DND-41 (cell line): ENCODE data around the gene AGPAT4.

Experiments used
- ATAC-seq: fragments of 200-7000 bp; cut with Tn5 transposase; 3 replicates; pipeline ENCODE4 v1.9.1; 2021; ENCODE audit warnings: low read depth; ENCODE audit not compliant: insufficient read depth
- DNase-seq: peaks from one replicate; pipeline ENCODE4 v3.0.0-alpha.2; 2020
- H2AFZ ChIP-seq: 2 replicates; pipeline ENCODE4 v1.6.0; 2012; ENCODE audit warnings: low read depth, low read length
- H3K27ac ChIP-seq: 2 replicates; pipeline ENCODE4 v1.5.1; 2012; ENCODE audit warnings: low read length, inconsistent platforms
- H3K27me3 ChIP-seq: fragments of 200-600 bp; sonication (generic); 2 replicates; pipeline ENCODE4 v1.6.0; 2012; ENCODE audit warnings: low read length, mild to moderate bottlenecking, inconsistent platforms; ENCODE audit not compliant: insufficient read depth, poor library complexity
- H3K36me3 ChIP-seq: 2 replicates; pipeline ENCODE4 v1.5.1; 2012; ENCODE audit warnings: low read length, inconsistent platforms; ENCODE audit not compliant: insufficient read depth
- H3K4me1 ChIP-seq: 2 replicates; pipeline ENCODE4 v1.5.1; 2012; ENCODE audit warnings: mild to moderate bottlenecking, low read length; ENCODE audit not compliant: insufficient read depth
- H3K4me2 ChIP-seq: 2 replicates; pipeline ENCODE4 v1.6.0; 2012; ENCODE audit warnings: mild to moderate bottlenecking, moderate library complexity, low read length, inconsistent platforms; ENCODE audit not compliant: insufficient read depth
- H3K4me3 ChIP-seq, 2 experiments: fragments of 200-600 bp in 1 of 2; shearing (Covaris generic) in 1 of 2; 2 replicates each; pipeline ENCODE4 v1.5.1; 2012 to 2016; ENCODE audit warnings: inconsistent platforms in 2 of 2, low read length in 2 of 2, mild to moderate bottlenecking in 2 of 2, low read depth in 1 of 2, moderate library complexity in 1 of 2
- H3K79me2 ChIP-seq: 2 replicates; pipeline ENCODE4 v1.6.0; 2012; ENCODE audit warnings: low read length, inconsistent platforms; ENCODE audit not compliant: insufficient read depth
- H3K9ac ChIP-seq: 2 replicates; pipeline ENCODE4 v1.6.0; 2012; ENCODE audit warnings: low read depth, mild to moderate bottlenecking, inconsistent platforms, low read length, moderate library complexity
- H3K9me3 ChIP-seq: 2 replicates; pipeline ENCODE4 v1.5.1; 2012; ENCODE audit warnings: low read length, moderate library complexity, mild to moderate bottlenecking, inconsistent platforms; ENCODE audit not compliant: insufficient read depth, severe bottlenecking
- H4K20me1 ChIP-seq: 2 replicates; pipeline ENCODE4 v1.6.0; 2012; ENCODE audit warnings: low read length; ENCODE audit not compliant: insufficient read depth
- EZH2 ChIP-seq: IDR thresholded peaks from 3 replicates; pipeline ENCODE4 v1.6.1; 2012; ENCODE audit warnings: borderline replicate concordance, low read depth, mild to moderate bottlenecking, moderate library complexity, low read length, inconsistent platforms; ENCODE audit not compliant: severe bottlenecking
- TF ChIP-seq, protein P1 (sequence below): IDR thresholded peaks from 2 replicates; pipeline ENCODE4 v1.5.1; 2012; ENCODE audit warnings: borderline replicate concordance, low read length, moderate library complexity, mild to moderate bottlenecking; ENCODE audit not compliant: poor library complexity, severe bottlenecking; ENCODE audit errors: extremely low read depth

The AGPAT4 gene

GRCh38 chr6:161140554-161140875 is 133.3 kb downstream of the AGPAT4 start:
- Histone ChIP-seq H3K9ac (no peak overlapping the region), H2AFZ (no peak overlapping the region), H3K4me2 (no peak overlapping the region), H3K36me3 (0 out of 2 replicates have a peak, but pooled peaks cover 3% of the 10 kb centered on the region), H3K27me3 (no peaks in the 10 kb centered on the region), H4K20me1 (no peaks in the 10 kb centered on the region), H3K4me3 (no peak overlapping the region), H3K79me2 (no peaks in the 10 kb centered on the region), H3K27ac (no peak overlapping the region), H3K9me3 (no peaks in the 10 kb centered on the region), H3K4me1 (no peaks in the 10 kb centered on the region)
- no peak for ATAC-seq
- DNase-seq = no peak
- TF ChIP-seq EZH2 = no peak
- TF ChIP-seq, protein P1, sequence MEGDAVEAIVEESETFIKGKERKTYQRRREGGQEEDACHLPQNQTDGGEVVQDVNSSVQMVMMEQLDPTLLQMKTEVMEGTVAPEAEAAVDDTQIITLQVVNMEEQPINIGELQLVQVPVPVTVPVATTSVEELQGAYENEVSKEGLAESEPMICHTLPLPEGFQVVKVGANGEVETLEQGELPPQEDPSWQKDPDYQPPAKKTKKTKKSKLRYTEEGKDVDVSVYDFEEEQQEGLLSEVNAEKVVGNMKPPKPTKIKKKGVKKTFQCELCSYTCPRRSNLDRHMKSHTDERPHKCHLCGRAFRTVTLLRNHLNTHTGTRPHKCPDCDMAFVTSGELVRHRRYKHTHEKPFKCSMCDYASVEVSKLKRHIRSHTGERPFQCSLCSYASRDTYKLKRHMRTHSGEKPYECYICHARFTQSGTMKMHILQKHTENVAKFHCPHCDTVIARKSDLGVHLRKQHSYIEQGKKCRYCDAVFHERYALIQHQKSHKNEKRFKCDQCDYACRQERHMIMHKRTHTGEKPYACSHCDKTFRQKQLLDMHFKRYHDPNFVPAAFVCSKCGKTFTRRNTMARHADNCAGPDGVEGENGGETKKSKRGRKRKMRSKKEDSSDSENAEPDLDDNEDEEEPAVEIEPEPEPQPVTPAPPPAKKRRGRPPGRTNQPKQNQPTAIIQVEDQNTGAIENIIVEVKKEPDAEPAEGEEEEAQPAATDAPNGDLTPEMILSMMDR = no peak

DNA sequence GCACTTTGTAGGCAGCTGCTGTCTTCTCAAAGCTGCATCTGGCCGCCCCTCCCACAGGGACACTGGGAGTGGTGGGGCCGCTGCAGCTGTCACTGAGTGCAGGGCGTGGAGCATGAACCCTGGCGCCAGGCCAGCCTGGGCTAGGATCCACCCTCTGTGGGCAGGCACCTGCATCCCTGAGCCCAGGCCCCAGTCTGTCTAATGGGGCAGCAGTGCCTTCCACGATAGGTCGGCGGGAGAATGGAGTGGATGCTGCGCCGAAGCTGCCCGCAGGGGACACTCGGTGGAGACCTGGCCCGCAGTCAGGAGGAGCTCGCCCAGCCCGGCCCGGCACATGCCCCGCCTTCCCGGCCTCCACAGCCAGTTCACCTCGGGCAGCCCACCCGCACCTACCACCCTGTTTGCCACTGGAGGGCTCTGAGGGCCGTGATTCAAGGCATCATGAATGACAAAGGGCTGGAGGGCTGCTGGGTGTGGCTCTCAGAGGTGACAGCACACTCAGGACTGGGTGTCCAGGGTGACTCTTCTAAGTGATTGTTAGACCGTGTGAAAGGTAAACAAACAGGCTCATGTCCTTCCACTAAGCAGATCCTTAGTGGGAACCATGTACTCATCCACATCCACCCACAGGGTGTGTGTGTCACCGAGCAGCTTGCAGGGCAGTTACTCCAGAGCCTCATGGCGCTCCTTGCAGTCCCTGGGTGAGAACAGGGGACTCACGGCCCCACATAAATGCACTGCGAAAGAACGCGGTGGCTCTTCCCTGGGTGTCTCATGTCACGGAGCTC is 133.9 kb downstream of the AGPAT4 start:
- Histone ChIP-seq H3K4me2 (no peak overlapping the region), H3K9me3 (no peaks in the 10 kb centered on the region), H3K27me3 (no peaks in the 10 kb centered on the region), H3K79me2 (no peaks in the 10 kb centered on the region), H3K4me3 (no peak overlapping the region), H4K20me1 (no peaks in the 10 kb centered on the region), H3K36me3 (0 out of 2 replicates have a peak, but pooled peaks cover 4% of the 10 kb centered on the region), H3K4me1 (no peaks in the 10 kb centered on the region), H2AFZ (no peak overlapping the region), H3K27ac (no peak overlapping the region), H3K9ac (no peak overlapping the region)
- no peak for TF ChIP-seq EZH2
- TF ChIP-seq, protein P1 = no peak
- ATAC-seq (peak; percentile 59), DNase-seq (peak; percentile 42)

GRCh38 chr6:161139304-161139765 is 134.5 kb downstream of the AGPAT4 start:
- peaks cover 7% of the 10 kb centered on the region; the same call in 1 of the 2 replicates for H3K36me3 ChIP-seq
- H3K27me3 ChIP-seq = no peaks in the 10 kb centered on the region
- no peak for TF ChIP-seq EZH2
- TF ChIP-seq, protein P1 = no peak
- ATAC-seq (no peak), DNase-seq (no peak)
- H3K79me2 ChIP-seq = no peaks in the 10 kb centered on the region
- H3K4me1 ChIP-seq = no peaks in the 10 kb centered on the region
- H4K20me1 ChIP-seq = no peaks in the 10 kb centered on the region
- H3K4me3 ChIP-seq = no peak overlapping the region
- no peaks in the 10 kb centered on the region for H3K9me3 ChIP-seq
- H3K27ac ChIP-seq = no peak overlapping the region
- H2AFZ ChIP-seq = no peak overlapping the region
- no peak overlapping the region for H3K9ac ChIP-seq
- no peak overlapping the region for H3K4me2 ChIP-seq
